Activated CD4-positive, alpha-beta memory T cell treated with anti-CD3 and anti-CD28 coated beads for 36 hours (primary cell): Measurements from ENCODE around the gene KCTD7. TPM values are rescaled to one million over a fixed set of nuclear protein-coding genes. Genes with fewer than 3 reads are reported as not detected.
"Not testable (repeated sequence)": the region's sequence is repeated elsewhere in the genome, so short reads cannot be mapped to it uniquely, and the experiment has no call there.

ENCODE experiments used
- CTCF ChIA-PET: fragments of 350-600 bp; sonication (Branson Sonifier 250); formaldehyde crosslinking; loops from one replicate; lab custom pipeline; 2021; ENCODE audit warnings: antibody characterized with exemption, inconsistent platforms; lab: Charles Lee
- POLR2A ChIA-PET: fragments of 350-600 bp; sonication (Branson Sonifier 250); formaldehyde crosslinking; loops from one replicate; lab custom pipeline; 2021; ENCODE audit warnings: antibody characterized with exemption; lab: Charles Lee
- DNase-seq: peaks from one replicate; pipeline ENCODE4 v3.0.0-alpha.2; 2020
- H3K27ac Mint-ChIP-seq: one replicate; pipeline ENCODE4 v1.8.0; 2021; ENCODE audit warnings: mixed read lengths
- H3K27me3 Mint-ChIP-seq: one replicate; pipeline ENCODE4 v1.8.0; 2021; ENCODE audit warnings: mixed read lengths
- H3K36me3 Mint-ChIP-seq: one replicate; pipeline ENCODE4 v1.8.0; 2021; ENCODE audit warnings: mixed read lengths
- H3K4me1 Mint-ChIP-seq: one replicate; pipeline ENCODE4 v1.8.0; 2021; ENCODE audit warnings: low read depth, mixed read lengths
- H3K4me3 Mint-ChIP-seq: one replicate; pipeline ENCODE4 v1.8.0; 2021; ENCODE audit warnings: mild to moderate bottlenecking, mixed read lengths
- H3K9me3 Mint-ChIP-seq: one replicate; pipeline ENCODE4 v1.8.0; 2021; ENCODE audit warnings: mixed read lengths
- intact Hi-C: fragments of 100-400 bp; cut with micrococcal nuclease; formaldehyde crosslinking; loops from one replicate; pipeline ENCODE4 v1.15.1; 2023
- total RNA-seq, 2 experiments: library from RNA; stranded (reverse); gene quantifications; one replicate each; pipeline ENCODE4 v1.2.3, GENCODE V29; 2021

KCTD7 gene
- total RNA-seq, 2 experiments from 2014 or later = 7.4 to 8.2 TPM

DNA sequence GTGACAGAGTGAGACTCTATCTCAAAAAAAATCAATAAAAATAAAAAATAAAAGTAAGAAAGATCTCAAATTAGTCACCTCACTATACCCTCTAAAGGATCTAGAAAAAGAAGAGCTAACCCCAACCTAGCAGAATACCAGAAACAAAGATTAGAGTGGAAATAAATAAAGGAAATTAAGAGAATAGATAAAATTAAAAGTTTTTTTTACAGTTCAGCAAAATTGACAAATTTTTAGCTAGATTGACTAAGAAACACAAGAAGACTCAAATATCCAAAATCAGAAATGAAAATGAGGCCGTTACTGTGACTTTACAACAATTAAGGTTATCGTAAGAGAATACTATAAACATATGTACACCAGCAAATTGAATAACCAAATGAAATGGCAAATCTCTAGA lies 29.1 kb downstream of the KCTD7 start:
- intact Hi-C loops = loop anchor here (10.0 kb wide), 1 partner anchor 187 kb away; no protein-coding TSS in a partner anchor
- ChIA-PET CTCF (no interaction called here), POLR2A (interaction anchor here (0.5 to 0.6 kb wide), 2 partner anchors 12 to 199 kb away, joined by 3 read pairs; no protein-coding TSS in a partner anchor)
- peaks cover 23% of the 10 kb centered on the region for H3K4me1 Mint-ChIP-seq
- H3K27ac Mint-ChIP-seq = no peak overlapping the region
- DNase-seq = no peak
- no peak overlapping the region for H3K4me3 Mint-ChIP-seq
- peaks cover 5% of the 10 kb centered on the region for H3K9me3 Mint-ChIP-seq
- no peaks in the 10 kb centered on the region for H3K27me3 Mint-ChIP-seq
- H3K36me3 Mint-ChIP-seq = peaks cover 1% of the 10 kb centered on the region

DNA sequence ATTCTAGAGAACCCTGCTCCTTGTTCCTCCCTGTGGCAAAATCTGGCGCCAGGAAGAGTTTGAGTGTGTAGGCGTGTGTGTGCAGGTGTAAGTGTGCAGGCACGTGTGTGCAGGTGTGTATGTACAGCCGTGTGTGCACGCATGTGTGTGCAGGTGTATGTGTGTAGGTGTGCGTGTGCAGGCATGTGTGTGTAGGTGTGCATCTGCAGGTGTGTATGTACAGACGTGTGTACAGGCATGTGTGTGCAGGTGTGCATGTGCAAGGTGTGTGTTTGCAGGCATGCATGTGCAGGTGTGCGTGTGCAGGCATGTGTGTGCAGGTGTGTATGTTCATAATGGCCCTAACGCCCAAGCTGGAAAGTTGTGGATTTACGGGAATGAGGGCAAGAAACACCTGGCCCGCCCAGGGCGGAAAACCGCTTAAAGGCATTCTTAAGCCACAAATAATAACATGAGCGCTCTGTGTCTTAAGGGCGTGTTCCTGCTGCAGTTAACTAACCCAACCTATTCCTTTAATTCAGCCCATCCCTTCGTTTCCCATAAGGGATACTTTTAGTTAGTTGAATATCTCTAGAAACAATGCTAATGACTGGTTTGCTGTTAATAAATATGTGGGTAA lies 34.1 kb downstream of the KCTD7 start:
- ChIA-PET POLR2A (no interaction called here), CTCF (no interaction called here)
- H3K4me3 Mint-ChIP-seq = no peak overlapping the region
- H3K27ac Mint-ChIP-seq = no peak overlapping the region
- peaks cover 5% of the 10 kb centered on the region for H3K9me3 Mint-ChIP-seq
- intact Hi-C loops = no loop called here
- no peaks in the 10 kb centered on the region for H3K4me1 Mint-ChIP-seq
- no peak for DNase-seq
- no peaks in the 10 kb centered on the region for H3K36me3 Mint-ChIP-seq
- H3K27me3 Mint-ChIP-seq = no peaks in the 10 kb centered on the region

DNA sequence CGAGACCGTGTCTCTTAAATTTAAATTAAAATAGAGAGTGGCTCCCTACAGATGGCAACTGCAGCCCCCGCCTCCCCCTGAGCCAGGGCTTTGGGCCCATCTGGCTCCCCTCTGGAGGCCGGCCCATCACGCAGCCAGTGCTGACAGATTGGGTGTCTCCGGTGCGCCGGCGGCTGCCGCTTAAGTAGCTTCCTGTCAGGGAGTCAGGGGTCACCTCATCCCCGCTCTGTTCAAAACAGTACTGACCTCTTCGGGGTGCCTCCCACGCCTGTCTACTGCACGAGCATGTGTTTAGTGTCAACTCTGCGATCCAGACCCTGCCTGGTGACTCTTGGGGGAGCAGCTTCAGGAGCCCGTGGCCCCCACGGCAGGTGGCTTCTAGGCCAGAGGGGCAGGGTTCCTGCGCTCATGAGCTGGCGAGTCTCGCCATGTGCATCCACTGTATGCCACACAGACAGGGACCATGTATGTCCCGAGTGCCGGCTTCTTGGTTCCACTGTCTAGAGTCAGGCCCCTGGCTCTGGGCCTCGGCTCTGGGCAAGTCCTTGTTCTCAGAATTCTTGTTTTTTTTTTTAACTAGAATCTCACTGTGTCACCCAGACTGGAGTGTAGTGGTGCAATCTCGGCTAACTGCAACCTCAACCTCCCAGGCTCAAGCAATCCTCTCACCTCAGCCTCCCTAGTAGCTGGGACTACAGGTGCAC lies 36.1 kb downstream of the KCTD7 start:
- Mint-ChIP-seq H3K4me3 (no peak overlapping the region), H3K4me1 (no peaks in the 10 kb centered on the region), H3K9me3 (peaks cover 5% of the 10 kb centered on the region), H3K27ac (no peak overlapping the region), H3K36me3 (no peaks in the 10 kb centered on the region), H3K27me3 (no peaks in the 10 kb centered on the region)
- ChIA-PET CTCF (no interaction called here), POLR2A (interaction anchor here (1.5 kb wide), 1 partner anchor 49 kb away, joined by 4 read pairs; no protein-coding TSS in a partner anchor)
- intact Hi-C loops = no loop called here
- DNase-seq = no peak

DNA sequence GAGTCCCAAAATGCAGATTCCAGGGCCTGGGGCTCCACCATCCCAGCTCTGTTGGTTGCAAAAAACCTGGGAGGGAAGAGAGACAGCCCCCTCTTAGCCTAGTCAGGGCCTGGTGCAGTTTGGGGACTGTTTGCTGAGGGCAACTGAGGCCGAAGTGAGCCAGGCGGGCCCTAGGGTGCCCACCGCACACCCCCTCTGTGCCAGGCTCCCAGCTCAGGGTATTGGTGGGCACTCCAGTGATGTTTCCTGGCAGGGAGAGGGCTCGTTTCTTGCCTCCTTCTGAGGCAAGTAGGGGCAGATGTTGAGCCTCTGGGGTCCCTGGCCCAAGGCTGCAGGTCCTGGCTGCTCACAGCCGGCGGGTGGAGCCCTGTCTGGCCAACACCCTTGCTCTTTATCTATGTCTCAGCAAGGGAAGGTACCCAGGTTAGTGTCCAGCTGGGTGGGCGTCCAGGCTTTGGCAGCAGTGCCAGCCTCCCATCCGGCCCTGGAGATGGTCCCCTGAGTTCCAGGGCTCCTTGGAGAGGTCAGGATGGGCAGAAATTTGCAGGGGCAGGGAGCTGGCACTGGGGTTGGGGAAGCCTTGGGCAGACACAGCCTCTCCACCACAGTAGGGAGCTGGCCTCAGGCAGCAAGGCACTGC lies 37.8 kb downstream of the KCTD7 start:
- ChIA-PET POLR2A (no interaction called here), CTCF (no interaction called here)

DNA sequence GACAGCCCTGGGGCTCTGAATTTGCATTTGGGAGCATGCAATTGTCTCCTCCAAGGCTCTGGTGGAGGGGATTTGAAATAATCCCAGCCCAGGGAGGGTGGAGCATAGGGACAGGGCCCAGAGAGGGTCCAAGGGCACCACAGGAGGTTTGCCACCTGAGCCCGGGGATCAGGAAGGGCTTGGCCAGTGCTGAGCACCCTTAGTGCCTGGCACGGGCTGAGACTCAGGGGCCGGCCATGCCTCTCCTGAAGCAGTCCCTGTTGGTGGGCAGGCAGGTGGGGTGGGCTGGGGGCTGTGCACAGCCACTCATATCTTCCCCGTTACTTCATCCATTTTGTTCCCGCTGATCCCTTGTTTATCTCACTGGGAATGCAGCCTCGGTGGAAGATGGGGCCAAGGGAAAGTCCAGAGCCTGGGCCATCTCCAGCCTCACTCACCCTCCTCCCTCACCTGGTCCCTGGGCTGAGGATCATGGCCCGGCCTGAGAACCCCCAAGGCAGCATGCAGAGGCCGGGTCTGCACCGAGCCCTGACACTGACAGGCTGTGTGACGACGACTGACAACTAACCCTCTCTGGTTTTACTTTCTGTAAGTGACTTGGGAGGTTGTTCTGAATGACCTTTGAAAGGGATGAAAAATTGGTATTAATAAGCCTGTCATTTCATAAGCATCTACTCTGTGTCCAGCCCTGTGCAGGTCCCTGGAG lies 38.5 kb downstream of the KCTD7 start:
- H3K27me3 Mint-ChIP-seq = no peaks in the 10 kb centered on the region
- no peaks in the 10 kb centered on the region for H3K4me1 Mint-ChIP-seq
- H3K4me3 Mint-ChIP-seq = no peak overlapping the region
- H3K36me3 Mint-ChIP-seq = peaks cover 3% of the 10 kb centered on the region
- intact Hi-C loops = no loop called here
- no peak overlapping the region for H3K27ac Mint-ChIP-seq
- CTCF ChIA-PET = no interaction called here
- H3K9me3 Mint-ChIP-seq = peaks cover 5% of the 10 kb centered on the region
- no peak for DNase-seq
- POLR2A ChIA-PET = no interaction called here

More for the DNA sequence above, 37.8 kb downstream of the KCTD7 start:
- Mint-ChIP-seq H3K36me3 (peaks cover 3% of the 10 kb centered on the region), H3K9me3 (peaks cover 5% of the 10 kb centered on the region), H3K4me1 (no peaks in the 10 kb centered on the region), H3K27me3 (no peaks in the 10 kb centered on the region), H3K27ac (no peak overlapping the region), H3K4me3 (no peak overlapping the region)
- DNase-seq = no peak
- intact Hi-C loops = no loop called here

DNA sequence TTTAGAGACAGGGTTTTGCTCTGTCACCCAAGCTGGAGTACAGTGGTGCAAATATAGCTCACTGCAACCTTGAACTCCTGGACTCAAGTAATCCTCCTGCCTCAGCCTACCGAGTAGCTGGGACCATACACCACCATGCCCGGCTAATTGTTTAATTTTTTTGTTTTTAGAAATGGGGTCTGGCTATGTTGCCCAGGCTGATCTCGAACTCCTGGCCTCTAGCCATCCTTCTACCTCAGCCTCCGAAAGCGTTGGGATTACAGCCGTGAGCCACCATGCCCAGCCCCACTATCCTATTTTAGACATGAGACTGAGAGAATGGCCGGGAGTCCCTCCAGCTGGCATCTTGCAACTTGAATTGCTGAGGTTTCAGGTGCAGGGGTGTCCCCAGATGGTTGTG lies 39.4 kb downstream of the KCTD7 start:
- no peak overlapping the region for H3K4me3 Mint-ChIP-seq
- POLR2A ChIA-PET = no interaction called here

DNA sequence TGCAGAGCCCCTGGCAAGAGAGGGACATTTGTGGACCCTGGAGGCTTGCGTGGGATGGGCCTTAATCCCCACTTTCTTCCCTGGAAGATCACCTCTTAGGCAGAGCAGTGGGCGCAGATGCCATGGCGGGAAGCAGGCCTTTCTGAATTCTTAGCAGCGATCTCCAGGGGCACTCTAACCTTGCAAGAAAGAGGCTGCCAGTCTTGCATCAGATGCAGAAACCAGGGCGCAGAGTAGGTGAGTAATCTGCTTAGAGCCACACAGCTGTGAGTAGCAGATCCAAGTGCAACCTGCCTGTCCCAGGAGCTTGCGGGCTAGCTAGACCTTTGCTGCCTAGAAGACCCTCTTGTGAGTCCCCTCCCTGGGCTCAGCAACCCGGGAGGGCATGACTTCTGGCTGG lies 40.0 kb downstream of the KCTD7 start:
- Mint-ChIP-seq H3K4me1 (peaks cover 3% of the 10 kb centered on the region), H3K9me3 (no peaks in the 10 kb centered on the region), H3K36me3 (peaks cover 3% of the 10 kb centered on the region), H3K27me3 (no peaks in the 10 kb centered on the region), H3K4me3 (no peak overlapping the region), H3K27ac (no peak overlapping the region)
- ChIA-PET CTCF (no interaction called here), POLR2A (interaction anchor here (2.1 kb wide), 1 partner anchor 15 kb away, joined by 7 read pairs; no protein-coding TSS in a partner anchor)
- DNase-seq = no peak
- intact Hi-C loops = no loop called here

More for the DNA sequence above, 39.4 kb downstream of the KCTD7 start:
- DNase-seq = no peak
- Mint-ChIP-seq H3K36me3 (peaks cover 3% of the 10 kb centered on the region), H3K27ac (no peak overlapping the region), H3K4me1 (peaks cover under 1% of the 10 kb centered on the region), H3K27me3 (no peaks in the 10 kb centered on the region), H3K9me3 (no peaks in the 10 kb centered on the region)
- CTCF ChIA-PET = no interaction called here
- intact Hi-C loops = no loop called here

DNA sequence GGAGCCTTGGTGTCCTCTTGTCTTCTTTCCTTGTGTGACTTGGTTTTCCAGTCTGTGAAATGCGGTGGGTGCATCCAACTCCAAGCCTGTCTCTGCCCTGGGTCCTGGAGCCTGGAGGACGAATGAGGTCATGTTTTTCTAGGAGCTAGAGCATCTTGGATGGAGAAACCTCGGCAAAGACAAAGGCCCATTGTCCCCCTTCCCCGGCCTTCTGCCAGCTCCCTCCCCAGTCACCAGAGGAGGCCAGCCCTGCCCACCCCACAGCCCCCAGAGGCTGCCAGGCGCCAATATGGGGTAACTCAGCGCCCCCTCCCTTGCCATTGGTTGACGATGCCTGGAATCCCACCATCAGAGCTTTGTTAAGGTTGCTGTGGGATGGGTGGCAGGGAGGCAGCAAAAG lies 40.4 kb downstream of the KCTD7 start:
- Mint-ChIP-seq H3K36me3 (peaks cover 3% of the 10 kb centered on the region), H3K4me1 (peaks cover 3% of the 10 kb centered on the region), H3K27me3 (no peaks in the 10 kb centered on the region), H3K9me3 (no peaks in the 10 kb centered on the region), H3K27ac (no peak overlapping the region), H3K4me3 (no peak overlapping the region)
- intact Hi-C loops = no loop called here
- DNase-seq = no peak
- POLR2A ChIA-PET = interaction anchor here (2.1 kb wide), 1 partner anchor 15 kb away, joined by 7 read pairs; no protein-coding TSS in a partner anchor
- CTCF ChIA-PET = no interaction called here

DNA sequence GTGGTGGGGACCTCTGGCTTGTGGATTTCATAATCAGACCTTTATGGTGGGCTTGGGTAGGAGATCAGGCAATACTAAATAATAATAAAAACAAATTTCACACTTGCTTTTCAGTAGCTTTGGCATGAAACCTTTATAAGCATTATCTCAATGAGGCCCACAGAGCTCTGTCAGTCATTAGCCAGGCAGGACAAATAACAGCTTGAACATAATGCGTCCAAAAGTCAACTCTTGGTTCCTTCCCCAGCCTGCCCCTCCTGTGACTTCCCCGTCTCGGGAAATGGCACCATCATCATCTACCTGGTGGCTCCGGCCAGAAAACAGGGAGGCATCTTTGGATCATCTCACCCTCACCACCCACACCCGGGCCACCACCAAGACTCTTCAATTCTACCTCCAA lies 40.8 kb downstream of the KCTD7 start:
- Mint-ChIP-seq H3K4me1 (peaks cover 3% of the 10 kb centered on the region), H3K27ac (no peak overlapping the region), H3K4me3 (no peak overlapping the region), H3K9me3 (no peaks in the 10 kb centered on the region), H3K27me3 (no peaks in the 10 kb centered on the region), H3K36me3 (peaks cover 3% of the 10 kb centered on the region)
- CTCF ChIA-PET = no interaction called here
- DNase-seq = no peak
- intact Hi-C loops = no loop called here
- POLR2A ChIA-PET = interaction anchor here (0.6 to 2.1 kb wide), 2 partner anchors 12 to 16 kb away, joined by 3 to 7 read pairs; no protein-coding TSS in a partner anchor

DNA sequence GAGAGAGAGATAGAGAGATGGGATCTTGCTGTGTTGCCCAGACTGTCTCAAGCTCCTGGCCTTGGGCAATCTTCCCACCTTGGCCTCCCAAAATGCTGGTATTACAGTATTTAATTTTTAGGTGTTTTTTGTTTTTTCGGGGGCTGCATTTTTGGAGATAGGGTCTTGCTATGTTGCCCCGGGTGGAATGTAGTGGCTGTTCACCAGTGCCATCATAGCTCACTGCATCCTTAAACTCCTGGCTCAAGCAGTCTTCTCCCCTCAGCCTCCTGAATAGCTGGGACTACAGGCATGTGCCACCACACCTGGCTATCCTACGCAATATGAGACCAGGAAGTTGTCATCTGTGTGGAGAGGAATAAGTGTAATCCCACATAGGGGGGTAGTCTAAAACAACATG lies 42.4 kb downstream of the KCTD7 start:
- ChIA-PET POLR2A (no interaction called here), CTCF (interaction anchor here (1.1 kb wide), 1 partner anchor 40 kb away, joined by 3 read pairs; no protein-coding TSS in a partner anchor)
- no peak for DNase-seq
- Mint-ChIP-seq H3K36me3 (peaks cover 3% of the 10 kb centered on the region), H3K4me3 (no peak overlapping the region), H3K4me1 (peaks cover 3% of the 10 kb centered on the region), H3K9me3 (no peaks in the 10 kb centered on the region), H3K27ac (no peak overlapping the region), H3K27me3 (no peaks in the 10 kb centered on the region)
- intact Hi-C loops = no loop called here

DNA sequence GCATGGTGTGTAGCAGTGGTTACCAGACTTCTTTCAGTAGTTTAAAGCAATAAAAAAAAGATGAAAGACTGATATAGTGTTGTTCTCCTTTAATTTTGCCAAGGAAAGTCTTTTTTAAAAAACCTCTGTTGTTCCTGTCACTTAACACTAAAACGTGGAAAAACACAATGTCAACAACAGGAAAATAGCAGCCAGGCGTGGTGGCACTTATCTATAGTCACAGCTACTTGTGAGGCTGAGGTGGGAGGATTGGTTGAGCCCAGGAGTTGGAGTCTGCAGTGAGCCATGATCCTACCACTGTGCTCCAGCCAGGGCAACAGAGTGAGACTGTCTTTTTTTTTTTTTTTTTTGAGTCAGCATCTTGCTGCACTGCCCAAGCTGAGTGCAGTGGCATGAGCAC lies 42.8 kb downstream of the KCTD7 start:
- H3K27me3 Mint-ChIP-seq, H3K27ac Mint-ChIP-seq, DNase-seq, intact Hi-C loops, H3K36me3 Mint-ChIP-seq, CTCF ChIA-PET, H3K4me3 Mint-ChIP-seq, POLR2A ChIA-PET, H3K4me1 Mint-ChIP-seq, H3K9me3 Mint-ChIP-seq: not testable (repeated sequence)
